GM12878 (cell line): ENCODE data around the gene USPL1. TPM values are rescaled to one million over a fixed set of nuclear protein-coding genes. Genes with fewer than 3 reads are reported as not detected.
A peak's percentile ranks its signal among the peaks of the same experiment; 100 is the strongest.

Experiments used
- ASH2L ChIP-seq: fragments of 300-600, 200-600 bp; sonication (generic); IDR thresholded peaks from 2 replicates; pipeline ENCODE4 v1.6.1; 2017; ENCODE audit warnings: low read depth, mild to moderate bottlenecking, borderline replicate concordance
- BCLAF1 ChIP-seq: fragments of 450-650 bp; IDR thresholded peaks from 2 replicates; pipeline ENCODE4 v1.6.1; 2017; ENCODE audit warnings: antibody characterized with exemption, mild to moderate bottlenecking, moderate library complexity
- CHD4 ChIP-seq: fragments of 200-600 bp; sonication (generic); IDR thresholded peaks from 2 replicates; pipeline ENCODE4 v1.6.1; 2016; ENCODE audit warnings: mild to moderate bottlenecking
- EED ChIP-seq: sonication (generic); IDR thresholded peaks from 2 replicates; pipeline ENCODE4 v1.6.1; 2016; ENCODE audit warnings: antibody characterized with exemption, low read depth
- FOXK2 ChIP-seq: fragments of 450-650 bp; IDR thresholded peaks from 2 replicates; pipeline ENCODE4 v1.6.1; 2017; ENCODE audit warnings: mild to moderate bottlenecking, moderate library complexity
- JUNB ChIP-seq: IDR thresholded peaks from 2 replicates; pipeline ENCODE4 v1.6.1; 2016; ENCODE audit warnings: antibody characterized with exemption, mild to moderate bottlenecking
- KAT2A ChIP-seq: conservative IDR thresholded peaks from 2 replicates; pipeline ENCODE4 v1.6.1; 2011; ENCODE audit warnings: low read depth, low read length; ENCODE audit not compliant: control insufficient read depth
- MEF2B ChIP-seq: fragments of 450-650 bp; IDR thresholded peaks from 2 replicates; pipeline ENCODE4 v1.6.1; 2018; ENCODE audit warnings: mild to moderate bottlenecking, moderate library complexity; ENCODE audit not compliant: partially characterized antibody, poor library complexity, severe bottlenecking
- MYB ChIP-seq: fragments of 150-350 bp; IDR thresholded peaks from 2 replicates; pipeline ENCODE4 v1.6.1; 2014; ENCODE audit warnings: mild to moderate bottlenecking, low read depth, low read length, borderline replicate concordance
- MYC ChIP-seq: IDR thresholded peaks from 2 replicates; pipeline ENCODE4 v1.6.1; 2011; ENCODE audit warnings: mild to moderate bottlenecking, low read length, moderate library complexity, inconsistent platforms; ENCODE audit not compliant: insufficient read depth, insufficient replicate concordance, insufficient read length, severe bottlenecking
- PAX5 ChIP-seq: IDR thresholded peaks from 2 replicates; pipeline ENCODE4 v1.6.1; 2011; ENCODE audit warnings: low read depth, low read length, borderline replicate concordance
- RUNX3 ChIP-seq: IDR thresholded peaks from 2 replicates; pipeline ENCODE4 v1.6.1; 2012; ENCODE audit warnings: low read length, inconsistent platforms
- SUZ12 ChIP-seq: fragments of 200-600 bp; sonication (generic); IDR thresholded peaks from one replicate; pipeline ENCODE4 v1.6.1; 2018; ENCODE audit warnings: antibody characterized with exemption, mild to moderate bottlenecking; ENCODE audit not compliant: unreplicated experiment
- TAF1 ChIP-seq: IDR thresholded peaks from 2 replicates; pipeline ENCODE4 v1.6.1; 2011; ENCODE audit warnings: mild to moderate bottlenecking, low read depth, low read length, borderline replicate concordance
- polyA plus RNA-seq, 11 experiments: library from polyadenylated mRNA; depleted of rRNA in 4 of 11; unstranded in 6 of 11; stranded (reverse) in 5 of 11; fragments of >200 nt; fragmentation: Nextera tagmentation in 4 of 11; fragmentation: Illumina TruSeq in 1 of 11; extraction: Ambion mirVana in 4 of 11; extraction: Trizol in 1 of 11; gene quantifications; 1 replicate in 1 of 11; 2 replicates in 10 of 11; pipeline versions ENCODE4 v1.2.1 to v1.2.3, GENCODE V29; 2011 to 2016; ENCODE audit warnings: inconsistent platforms in 2 of 11, missing spikeins in 2 of 11, low read depth in 1 of 11
- total RNA-seq, 4 experiments: library from RNA; depleted of rRNA in 3 of 4; stranded (reverse); fragments of >200 nt in 3 of 4; fragmentation: Illumina TruSeq in 1 of 4; extraction: Trizol in 1 of 4; gene quantifications; 2 replicates each; pipeline versions ENCODE4 v1.2.1 to v1.2.3, GENCODE V29; 2013 to 2021

Gene USPL1
- total and polyA plus RNA-seq, 10 of the 15 experiments (the other 5 are each of a cell fraction or from before 2014, with no cell fraction given): 7.9 to 23.2 (median 15.8) TPM

GRCh38 chr13:30673669-30674521 lies 56.2 kb downstream of the USPL1 start (continued):
- TF ChIP-seq ASH2L (peak; percentile 90; the same call in 1 of the 2 replicates), JUNB (no peak), PAX5 (peak; percentile 54; the same call in 1 of the 2 replicates), MYC (peak; percentile 58), FOXK2 (no peak; the same call in 1 of the 2 replicates), EED (0 out of 2 replicates have a peak, but pooled peaks have one; percentile 6), KAT2A (no peak), SUZ12 (no peak), RUNX3 (peak; percentile 82), TAF1 (0 out of 2 replicates have a peak, but pooled peaks have one; percentile 28), BCLAF1 (peak; percentile 72; the same call in 1 of the 2 replicates), MYB (no peak), MEF2B (peak; percentile 83), CHD4 (no peak)
- TF ChIP-seq, all 136 proteins: peak for 60
